ENCODE data around the gene CDC42SE2.

DNA sequence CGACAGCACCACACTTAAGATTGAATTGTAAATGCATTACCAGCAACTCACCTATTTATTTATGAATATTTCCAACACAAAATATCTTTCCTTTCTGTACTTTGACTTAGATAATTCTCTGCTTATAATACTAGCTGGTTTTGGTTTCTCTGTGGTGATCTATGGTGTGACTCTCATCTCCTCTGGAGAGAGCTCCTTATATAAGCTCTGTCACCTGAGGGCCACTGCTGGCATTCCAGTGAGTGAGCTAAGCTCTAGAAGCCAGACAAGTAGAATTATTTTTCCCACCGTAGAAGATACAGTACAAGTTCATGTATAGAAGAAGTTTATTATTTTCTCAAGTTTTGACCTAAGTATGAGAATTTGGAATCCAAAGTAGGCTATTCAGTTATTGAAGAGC is 111.5 kb downstream of the CDC42SE2 start:
- TF ChIP-seq, protein P1, sequence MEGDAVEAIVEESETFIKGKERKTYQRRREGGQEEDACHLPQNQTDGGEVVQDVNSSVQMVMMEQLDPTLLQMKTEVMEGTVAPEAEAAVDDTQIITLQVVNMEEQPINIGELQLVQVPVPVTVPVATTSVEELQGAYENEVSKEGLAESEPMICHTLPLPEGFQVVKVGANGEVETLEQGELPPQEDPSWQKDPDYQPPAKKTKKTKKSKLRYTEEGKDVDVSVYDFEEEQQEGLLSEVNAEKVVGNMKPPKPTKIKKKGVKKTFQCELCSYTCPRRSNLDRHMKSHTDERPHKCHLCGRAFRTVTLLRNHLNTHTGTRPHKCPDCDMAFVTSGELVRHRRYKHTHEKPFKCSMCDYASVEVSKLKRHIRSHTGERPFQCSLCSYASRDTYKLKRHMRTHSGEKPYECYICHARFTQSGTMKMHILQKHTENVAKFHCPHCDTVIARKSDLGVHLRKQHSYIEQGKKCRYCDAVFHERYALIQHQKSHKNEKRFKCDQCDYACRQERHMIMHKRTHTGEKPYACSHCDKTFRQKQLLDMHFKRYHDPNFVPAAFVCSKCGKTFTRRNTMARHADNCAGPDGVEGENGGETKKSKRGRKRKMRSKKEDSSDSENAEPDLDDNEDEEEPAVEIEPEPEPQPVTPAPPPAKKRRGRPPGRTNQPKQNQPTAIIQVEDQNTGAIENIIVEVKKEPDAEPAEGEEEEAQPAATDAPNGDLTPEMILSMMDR (IDR thresholded peaks at IDR 0.05), result no peak
- TF ChIP-seq ZNF232 (CRISPR knock-in tag; IDR thresholded peaks at IDR 0.05) (no peak), MYBL2 (CRISPR knock-in tag; IDR thresholded peaks at IDR 0.05) (no peak), MAX (CRISPR knock-in tag; IDR thresholded peaks at IDR 0.05) (no peak), SMAD3 (CRISPR knock-in tag; IDR thresholded peaks at IDR 0.05; ENCODE audit: borderline replicate concordance) (no peak), ATF2 (CRISPR knock-in tag; IDR thresholded peaks at IDR 0.05; ENCODE audit: borderline replicate concordance, low read depth) (no peak), IRF2 (CRISPR knock-in tag; IDR thresholded peaks at IDR 0.05; ENCODE audit: borderline replicate concordance, low read depth) (no peak), ZNF423 (CRISPR knock-in tag; IDR thresholded peaks at IDR 0.05) (no peak), ELF4 (CRISPR knock-in tag; IDR thresholded peaks at IDR 0.05; ENCODE audit: low read depth) (no peak)
- TF ChIP-seq, protein P2, sequence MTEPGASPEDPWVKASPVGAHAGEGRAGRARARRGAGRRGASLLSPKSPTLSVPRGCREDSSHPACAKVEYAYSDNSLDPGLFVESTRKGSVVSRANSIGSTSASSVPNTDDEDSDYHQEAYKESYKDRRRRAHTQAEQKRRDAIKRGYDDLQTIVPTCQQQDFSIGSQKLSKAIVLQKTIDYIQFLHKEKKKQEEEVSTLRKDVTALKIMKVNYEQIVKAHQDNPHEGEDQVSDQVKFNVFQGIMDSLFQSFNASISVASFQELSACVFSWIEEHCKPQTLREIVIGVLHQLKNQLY (CRISPR knock-in tag; IDR thresholded peaks at IDR 0.05), result no peak
- TF ChIP-seq, protein P3, sequence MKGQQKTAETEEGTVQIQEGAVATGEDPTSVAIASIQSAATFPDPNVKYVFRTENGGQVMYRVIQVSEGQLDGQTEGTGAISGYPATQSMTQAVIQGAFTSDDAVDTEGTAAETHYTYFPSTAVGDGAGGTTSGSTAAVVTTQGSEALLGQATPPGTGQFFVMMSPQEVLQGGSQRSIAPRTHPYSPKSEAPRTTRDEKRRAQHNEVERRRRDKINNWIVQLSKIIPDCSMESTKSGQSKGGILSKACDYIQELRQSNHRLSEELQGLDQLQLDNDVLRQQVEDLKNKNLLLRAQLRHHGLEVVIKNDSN (CRISPR knock-in tag; IDR thresholded peaks at IDR 0.05), result no peak
- TF ChIP-seq, protein P4, sequence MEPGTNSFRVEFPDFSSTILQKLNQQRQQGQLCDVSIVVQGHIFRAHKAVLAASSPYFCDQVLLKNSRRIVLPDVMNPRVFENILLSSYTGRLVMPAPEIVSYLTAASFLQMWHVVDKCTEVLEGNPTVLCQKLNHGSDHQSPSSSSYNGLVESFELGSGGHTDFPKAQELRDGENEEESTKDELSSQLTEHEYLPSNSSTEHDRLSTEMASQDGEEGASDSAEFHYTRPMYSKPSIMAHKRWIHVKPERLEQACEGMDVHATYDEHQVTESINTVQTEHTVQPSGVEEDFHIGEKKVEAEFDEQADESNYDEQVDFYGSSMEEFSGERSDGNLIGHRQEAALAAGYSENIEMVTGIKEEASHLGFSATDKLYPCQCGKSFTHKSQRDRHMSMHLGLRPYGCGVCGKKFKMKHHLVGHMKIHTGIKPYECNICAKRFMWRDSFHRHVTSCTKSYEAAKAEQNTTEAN (CRISPR knock-in tag; IDR thresholded peaks at IDR 0.05), result no peak
